HEK293 (cell line): ENCODE results near the gene LIPE.

Source experiments
- EGR2 ChIP-seq: fragments of 450-650 bp; formaldehyde crosslinking; IDR thresholded peaks from 2 replicates; pipeline ENCODE4 v1.5.1; 2016; ENCODE audit warnings: low read depth, missing biosample characterization, missing genetic modification characterization
- KLF1 ChIP-seq: fragments of 450-650 bp; formaldehyde crosslinking; IDR thresholded peaks from 2 replicates; pipeline ENCODE4 v1.5.1; 2016; ENCODE audit warnings: missing biosample characterization, missing genetic modification characterization
- REPIN1 ChIP-seq: fragments of 450-650 bp; formaldehyde crosslinking; IDR thresholded peaks from 2 replicates; pipeline ENCODE4 v1.5.1; 2017; ENCODE audit warnings: missing biosample characterization, missing genetic modification characterization, low read depth
- ZBTB10 ChIP-seq: fragments of 450-650 bp; formaldehyde crosslinking; IDR thresholded peaks from 2 replicates; pipeline ENCODE4 v1.5.1; 2016; ENCODE audit warnings: missing biosample characterization, missing genetic modification characterization
- ZBTB17 ChIP-seq: fragments of 450-650 bp; formaldehyde crosslinking; IDR thresholded peaks from 2 replicates; pipeline ENCODE4 v1.5.1; 2016; ENCODE audit warnings: missing biosample characterization, missing genetic modification characterization
- ZEB2 ChIP-seq: fragments of 450-650 bp; formaldehyde crosslinking; IDR thresholded peaks from 2 replicates; pipeline ENCODE4 v1.5.1; 2016; ENCODE audit warnings: missing biosample characterization, missing genetic modification characterization
- ZFHX2 ChIP-seq: fragments of 450-650 bp; formaldehyde crosslinking; conservative IDR thresholded peaks from 2 replicates; pipeline ENCODE4 v1.5.1; 2016; ENCODE audit warnings: missing biosample characterization, missing genetic modification characterization
- ZNF10 ChIP-seq: fragments of 450-650 bp; formaldehyde crosslinking; IDR thresholded peaks from 2 replicates; pipeline ENCODE4 v1.5.1; 2017; ENCODE audit warnings: missing biosample characterization, missing genetic modification characterization
- ZNF140 ChIP-seq: fragments of 450-650 bp; formaldehyde crosslinking; IDR thresholded peaks from 2 replicates; pipeline ENCODE4 v1.5.1; 2016; ENCODE audit warnings: missing biosample characterization, missing genetic modification characterization
- ZNF2 ChIP-seq: fragments of 450-650 bp; formaldehyde crosslinking; IDR thresholded peaks from 2 replicates; pipeline ENCODE4 v1.5.1; 2016; ENCODE audit warnings: missing biosample characterization, missing genetic modification characterization
- ZNF211 ChIP-seq: fragments of 450-650 bp; formaldehyde crosslinking; IDR thresholded peaks from 2 replicates; pipeline ENCODE4 v1.5.1; 2016; ENCODE audit warnings: low read depth, missing biosample characterization, missing genetic modification characterization
- ZNF366 ChIP-seq: fragments of 450-650 bp; formaldehyde crosslinking; conservative IDR thresholded peaks from 2 replicates; pipeline ENCODE4 v1.5.1; 2016; ENCODE audit warnings: missing biosample characterization, missing genetic modification characterization
- ZNF423 ChIP-seq: fragments of 450-650 bp; formaldehyde crosslinking; IDR thresholded peaks from 2 replicates; pipeline ENCODE4 v1.5.1; 2016; ENCODE audit warnings: missing biosample characterization, missing genetic modification characterization
- ZNF548 ChIP-seq: fragments of 450-650 bp; formaldehyde crosslinking; IDR thresholded peaks from 2 replicates; pipeline ENCODE4 v1.5.1; 2016; ENCODE audit warnings: missing biosample characterization, missing genetic modification characterization
- ZNF549 ChIP-seq: fragments of 450-650 bp; IDR thresholded peaks from 2 replicates; pipeline ENCODE4 v1.5.1; 2018; ENCODE audit warnings: missing biosample characterization, missing genetic modification characterization, mild to moderate bottlenecking, inconsistent platforms, moderate library complexity
- ZNF600 ChIP-seq: fragments of 450-650 bp; formaldehyde crosslinking; IDR thresholded peaks from 2 replicates; pipeline ENCODE4 v1.5.1; 2016; ENCODE audit warnings: missing biosample characterization, missing genetic modification characterization
- ZNF629 ChIP-seq: fragments of 450-650 bp; formaldehyde crosslinking; IDR thresholded peaks from 2 replicates; pipeline ENCODE4 v1.5.1; 2017; ENCODE audit warnings: missing biosample characterization, missing genetic modification characterization
- ZNF654 ChIP-seq: fragments of 450-650 bp; formaldehyde crosslinking; IDR thresholded peaks from 2 replicates; pipeline ENCODE4 v1.5.1; 2016; ENCODE audit warnings: low read depth, missing biosample characterization, missing genetic modification characterization
- ZNF692 ChIP-seq: fragments of 450-650 bp; formaldehyde crosslinking; IDR thresholded peaks from 2 replicates; pipeline ENCODE4 v1.5.1; 2016; ENCODE audit warnings: missing biosample characterization, missing genetic modification characterization
- ZNF785 ChIP-seq: fragments of 450-650 bp; formaldehyde crosslinking; IDR thresholded peaks from 2 replicates; pipeline ENCODE4 v1.5.1; 2016; ENCODE audit warnings: missing biosample characterization, missing genetic modification characterization
- ZNF830 ChIP-seq: fragments of 450-650 bp; IDR thresholded peaks from 2 replicates; pipeline ENCODE4 v1.5.0; 2018; ENCODE audit warnings: missing biosample characterization, missing genetic modification characterization, low read depth, mild to moderate bottlenecking, moderate library complexity
- TF ChIP-seq, protein P1 (sequence below): fragments of 450-650 bp; formaldehyde crosslinking; IDR thresholded peaks from 2 replicates; pipeline ENCODE4 v1.5.1; 2016; ENCODE audit warnings: missing biosample characterization, missing genetic modification characterization
- TF ChIP-seq, protein P2 (sequence below): fragments of 450-650 bp; formaldehyde crosslinking; IDR thresholded peaks from 2 replicates; pipeline ENCODE4 v1.5.1; 2017; ENCODE audit warnings: missing biosample characterization, missing genetic modification characterization
- TF ChIP-seq, protein P3 (sequence below): fragments of 450-650 bp; formaldehyde crosslinking; IDR thresholded peaks from 2 replicates; pipeline ENCODE4 v1.5.1; 2016; ENCODE audit warnings: missing biosample characterization, missing genetic modification characterization
- TF ChIP-seq, protein P4 (sequence below): fragments of 450-650 bp; formaldehyde crosslinking; IDR thresholded peaks from 2 replicates; pipeline ENCODE4 v1.5.1; 2016; ENCODE audit warnings: missing biosample characterization, missing genetic modification characterization
- TF ChIP-seq, protein P5 (sequence below): fragments of 450-650 bp; formaldehyde crosslinking; IDR thresholded peaks from 2 replicates; pipeline ENCODE4 v1.5.1; 2016; ENCODE audit warnings: missing biosample characterization, missing genetic modification characterization

The LIPE gene

GRCh38 chr19:42420055-42420544 is 7.1 kb downstream of the LIPE start (continued):
- TF ChIP-seq, protein P1, sequence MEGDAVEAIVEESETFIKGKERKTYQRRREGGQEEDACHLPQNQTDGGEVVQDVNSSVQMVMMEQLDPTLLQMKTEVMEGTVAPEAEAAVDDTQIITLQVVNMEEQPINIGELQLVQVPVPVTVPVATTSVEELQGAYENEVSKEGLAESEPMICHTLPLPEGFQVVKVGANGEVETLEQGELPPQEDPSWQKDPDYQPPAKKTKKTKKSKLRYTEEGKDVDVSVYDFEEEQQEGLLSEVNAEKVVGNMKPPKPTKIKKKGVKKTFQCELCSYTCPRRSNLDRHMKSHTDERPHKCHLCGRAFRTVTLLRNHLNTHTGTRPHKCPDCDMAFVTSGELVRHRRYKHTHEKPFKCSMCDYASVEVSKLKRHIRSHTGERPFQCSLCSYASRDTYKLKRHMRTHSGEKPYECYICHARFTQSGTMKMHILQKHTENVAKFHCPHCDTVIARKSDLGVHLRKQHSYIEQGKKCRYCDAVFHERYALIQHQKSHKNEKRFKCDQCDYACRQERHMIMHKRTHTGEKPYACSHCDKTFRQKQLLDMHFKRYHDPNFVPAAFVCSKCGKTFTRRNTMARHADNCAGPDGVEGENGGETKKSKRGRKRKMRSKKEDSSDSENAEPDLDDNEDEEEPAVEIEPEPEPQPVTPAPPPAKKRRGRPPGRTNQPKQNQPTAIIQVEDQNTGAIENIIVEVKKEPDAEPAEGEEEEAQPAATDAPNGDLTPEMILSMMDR (tag by site-specific recombination), result peak; percentile 97
- TF ChIP-seq ZNF366 (tag by site-specific recombination) (peak; percentile 26; the same call in 1 of the 2 replicates), ZNF830 (tag by site-specific recombination) (no peak), ZNF549 (no peak), ZNF548 (tag by site-specific recombination) (no peak), ZEB2 (tag by site-specific recombination) (peak; percentile 68), REPIN1 (tag by site-specific recombination) (no peak), ZNF600 (tag by site-specific recombination) (peak; percentile 37; the same call in 1 of the 2 replicates), ZNF10 (tag by site-specific recombination) (0 out of 2 replicates have a peak, but pooled peaks have one; percentile 29), KLF1 (peak; percentile 47; the same call in 1 of the 2 replicates), ZFHX2 (tag by site-specific recombination) (peak; percentile 95), ZNF629 (tag by site-specific recombination) (peak; percentile 23; the same call in 1 of the 2 replicates), ZBTB17 (tag by site-specific recombination) (peak; percentile 84), ZNF2 (tag by site-specific recombination) (peak; percentile 75), ZNF211 (tag by site-specific recombination) (0 out of 2 replicates have a peak, but pooled peaks have one; percentile 7), ZNF692 (no peak; the same call in 1 of the 2 replicates), EGR2 (tag by site-specific recombination) (peak; percentile 78), ZBTB10 (0 out of 2 replicates have a peak, but pooled peaks have one; percentile 43), ZNF785 (no peak), ZNF654 (tag by site-specific recombination) (no peak; the same call in 1 of the 2 replicates), ZNF423 (tag by site-specific recombination) (no peak), ZNF140 (tag by site-specific recombination) (no peak)
- TF ChIP-seq, protein P2, sequence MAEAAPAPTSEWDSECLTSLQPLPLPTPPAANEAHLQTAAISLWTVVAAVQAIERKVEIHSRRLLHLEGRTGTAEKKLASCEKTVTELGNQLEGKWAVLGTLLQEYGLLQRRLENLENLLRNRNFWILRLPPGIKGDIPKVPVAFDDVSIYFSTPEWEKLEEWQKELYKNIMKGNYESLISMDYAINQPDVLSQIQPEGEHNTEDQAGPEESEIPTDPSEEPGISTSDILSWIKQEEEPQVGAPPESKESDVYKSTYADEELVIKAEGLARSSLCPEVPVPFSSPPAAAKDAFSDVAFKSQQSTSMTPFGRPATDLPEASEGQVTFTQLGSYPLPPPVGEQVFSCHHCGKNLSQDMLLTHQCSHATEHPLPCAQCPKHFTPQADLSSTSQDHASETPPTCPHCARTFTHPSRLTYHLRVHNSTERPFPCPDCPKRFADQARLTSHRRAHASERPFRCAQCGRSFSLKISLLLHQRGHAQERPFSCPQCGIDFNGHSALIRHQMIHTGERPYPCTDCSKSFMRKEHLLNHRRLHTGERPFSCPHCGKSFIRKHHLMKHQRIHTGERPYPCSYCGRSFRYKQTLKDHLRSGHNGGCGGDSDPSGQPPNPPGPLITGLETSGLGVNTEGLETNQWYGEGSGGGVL (tag by site-specific recombination), result no peak
- TF ChIP-seq, protein P3, sequence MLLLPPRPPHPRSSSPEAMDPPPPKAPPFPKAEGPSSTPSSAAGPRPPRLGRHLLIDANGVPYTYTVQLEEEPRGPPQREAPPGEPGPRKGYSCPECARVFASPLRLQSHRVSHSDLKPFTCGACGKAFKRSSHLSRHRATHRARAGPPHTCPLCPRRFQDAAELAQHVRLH (tag by site-specific recombination), result peak; percentile 80
- TF ChIP-seq, protein P4, sequence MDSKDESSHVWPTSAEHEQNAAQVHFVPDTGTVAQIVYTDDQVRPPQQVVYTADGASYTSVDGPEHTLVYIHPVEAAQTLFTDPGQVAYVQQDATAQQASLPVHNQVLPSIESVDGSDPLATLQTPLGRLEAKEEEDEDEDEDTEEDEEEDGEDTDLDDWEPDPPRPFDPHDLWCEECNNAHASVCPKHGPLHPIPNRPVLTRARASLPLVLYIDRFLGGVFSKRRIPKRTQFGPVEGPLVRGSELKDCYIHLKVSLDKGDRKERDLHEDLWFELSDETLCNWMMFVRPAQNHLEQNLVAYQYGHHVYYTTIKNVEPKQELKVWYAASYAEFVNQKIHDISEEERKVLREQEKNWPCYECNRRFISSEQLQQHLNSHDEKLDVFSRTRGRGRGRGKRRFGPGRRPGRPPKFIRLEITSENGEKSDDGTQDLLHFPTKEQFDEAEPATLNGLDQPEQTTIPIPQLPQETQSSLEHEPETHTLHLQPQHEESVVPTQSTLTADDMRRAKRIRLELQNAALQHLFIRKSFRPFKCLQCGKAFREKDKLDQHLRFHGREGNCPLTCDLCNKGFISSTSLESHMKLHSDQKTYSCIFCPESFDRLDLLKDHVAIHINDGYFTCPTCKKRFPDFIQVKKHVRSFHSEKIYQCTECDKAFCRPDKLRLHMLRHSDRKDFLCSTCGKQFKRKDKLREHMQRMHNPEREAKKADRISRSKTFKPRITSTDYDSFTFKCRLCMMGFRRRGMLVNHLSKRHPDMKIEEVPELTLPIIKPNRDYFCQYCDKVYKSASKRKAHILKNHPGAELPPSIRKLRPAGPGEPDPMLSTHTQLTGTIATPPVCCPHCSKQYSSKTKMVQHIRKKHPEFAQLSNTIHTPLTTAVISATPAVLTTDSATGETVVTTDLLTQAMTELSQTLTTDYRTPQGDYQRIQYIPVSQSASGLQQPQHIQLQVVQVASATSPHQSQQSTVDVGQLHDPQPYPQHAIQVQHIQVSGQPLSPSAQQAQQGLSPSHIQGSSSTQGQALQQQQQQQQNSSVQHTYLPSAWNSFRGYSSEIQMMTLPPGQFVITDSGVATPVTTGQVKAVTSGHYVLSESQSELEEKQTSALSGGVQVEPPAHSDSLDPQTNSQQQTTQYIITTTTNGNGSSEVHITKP (tag by site-specific recombination), result peak; percentile 69
- TF ChIP-seq, protein P5, sequence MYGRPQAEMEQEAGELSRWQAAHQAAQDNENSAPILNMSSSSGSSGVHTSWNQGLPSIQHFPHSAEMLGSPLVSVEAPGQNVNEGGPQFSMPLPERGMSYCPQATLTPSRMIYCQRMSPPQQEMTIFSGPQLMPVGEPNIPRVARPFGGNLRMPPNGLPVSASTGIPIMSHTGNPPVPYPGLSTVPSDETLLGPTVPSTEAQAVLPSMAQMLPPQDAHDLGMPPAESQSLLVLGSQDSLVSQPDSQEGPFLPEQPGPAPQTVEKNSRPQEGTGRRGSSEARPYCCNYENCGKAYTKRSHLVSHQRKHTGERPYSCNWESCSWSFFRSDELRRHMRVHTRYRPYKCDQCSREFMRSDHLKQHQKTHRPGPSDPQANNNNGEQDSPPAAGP (tag by site-specific recombination), result no peak
